ENCODE results near the gene CACNA2D3.

CACNA2D3 gene

DNA sequence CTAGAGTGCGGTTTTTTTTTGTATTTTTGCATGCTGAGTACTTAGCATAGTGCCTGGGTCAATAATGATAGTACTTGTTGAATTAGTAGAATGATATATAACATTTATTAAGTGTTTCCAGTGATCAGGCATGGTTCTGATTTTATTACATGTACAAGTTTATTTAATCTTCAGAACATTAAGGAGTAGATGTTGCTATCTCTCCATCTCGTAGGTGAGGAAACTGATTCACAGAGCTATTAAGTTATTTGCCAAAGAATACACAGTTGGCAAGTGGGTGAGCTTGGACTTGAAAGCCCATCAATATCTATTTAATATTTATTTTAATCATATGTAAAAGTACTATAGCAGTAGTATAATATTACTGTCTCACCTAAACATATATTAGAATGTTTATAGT is 219.5 kb downstream of the CACNA2D3 start:
- DNase-seq (ENCODE audit: low read depth) = no peak

DNA sequence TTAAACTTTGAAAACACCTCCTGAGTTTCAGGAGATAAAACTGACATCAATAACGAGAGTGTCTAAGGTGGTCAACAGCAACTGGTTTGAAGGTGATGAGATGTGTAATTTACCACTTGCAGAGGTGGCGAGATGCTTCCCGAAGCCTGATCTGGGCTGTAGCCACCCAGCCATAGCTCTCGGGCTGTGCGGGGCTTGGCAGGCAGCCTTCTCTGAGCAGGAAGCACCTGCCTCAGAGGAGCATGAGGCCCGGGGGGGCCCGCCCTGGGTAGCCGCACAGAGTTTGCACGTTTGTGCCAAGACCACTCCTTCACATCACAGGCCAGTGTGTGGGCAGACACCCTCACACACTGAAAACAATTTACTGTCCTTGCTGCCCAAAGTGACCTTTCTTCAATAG is 220.3 kb downstream of the CACNA2D3 start:
- no peak for DNase-seq (ENCODE audit: low read depth)

DNA sequence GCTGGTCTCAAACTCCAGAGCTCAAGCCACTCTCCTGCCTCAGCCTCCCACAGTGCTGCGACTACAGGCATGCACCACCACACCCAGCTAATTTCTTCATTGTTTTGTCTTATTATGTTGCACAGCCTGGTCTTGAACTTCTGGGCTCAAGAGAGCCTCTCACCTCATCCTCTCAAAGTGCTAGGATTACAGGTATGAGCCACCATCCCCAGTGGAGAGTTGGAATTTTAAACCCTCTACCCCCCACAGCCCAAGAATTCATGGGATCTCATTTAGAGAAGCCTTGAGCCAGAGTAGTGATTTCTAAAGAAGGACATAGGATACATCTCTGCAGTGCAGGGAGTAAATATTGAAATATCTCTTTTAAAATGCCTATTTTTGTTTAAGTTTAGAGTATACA is 221.1 kb downstream of the CACNA2D3 start:
- no peak for DNase-seq (ENCODE audit: low read depth)

DNA sequence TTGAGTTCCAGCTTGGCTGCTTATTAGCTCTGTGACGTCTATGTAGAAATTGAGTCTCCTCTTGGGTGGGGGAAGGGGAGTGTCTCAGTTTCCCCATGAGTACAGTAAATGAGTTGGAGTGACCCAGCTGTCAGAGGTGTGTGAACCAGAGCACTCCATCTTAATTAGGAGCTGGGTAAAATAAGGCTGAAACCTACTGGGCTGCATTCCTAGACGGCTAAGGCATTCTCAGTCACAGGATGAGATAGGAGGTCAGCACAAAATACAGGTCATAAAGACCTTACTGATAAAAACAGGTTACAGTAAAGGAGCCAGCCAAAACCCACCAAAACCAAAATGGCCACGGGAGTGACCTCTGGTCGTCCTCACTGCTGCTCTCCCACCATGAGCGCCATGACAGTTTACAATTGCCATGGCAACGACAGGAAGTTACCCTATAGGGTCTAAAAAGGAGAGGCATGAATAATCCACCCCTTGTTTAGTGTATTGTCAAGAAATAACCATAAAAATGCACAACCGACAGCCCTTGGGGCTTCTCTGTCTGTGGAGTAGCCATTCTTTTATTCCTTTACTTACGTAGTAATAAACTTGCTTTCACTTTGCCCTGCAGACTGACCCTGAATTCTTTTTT is 222.4 kb downstream of the CACNA2D3 start:
- DNase-seq (ENCODE audit: low read depth) = no peak

DNA sequence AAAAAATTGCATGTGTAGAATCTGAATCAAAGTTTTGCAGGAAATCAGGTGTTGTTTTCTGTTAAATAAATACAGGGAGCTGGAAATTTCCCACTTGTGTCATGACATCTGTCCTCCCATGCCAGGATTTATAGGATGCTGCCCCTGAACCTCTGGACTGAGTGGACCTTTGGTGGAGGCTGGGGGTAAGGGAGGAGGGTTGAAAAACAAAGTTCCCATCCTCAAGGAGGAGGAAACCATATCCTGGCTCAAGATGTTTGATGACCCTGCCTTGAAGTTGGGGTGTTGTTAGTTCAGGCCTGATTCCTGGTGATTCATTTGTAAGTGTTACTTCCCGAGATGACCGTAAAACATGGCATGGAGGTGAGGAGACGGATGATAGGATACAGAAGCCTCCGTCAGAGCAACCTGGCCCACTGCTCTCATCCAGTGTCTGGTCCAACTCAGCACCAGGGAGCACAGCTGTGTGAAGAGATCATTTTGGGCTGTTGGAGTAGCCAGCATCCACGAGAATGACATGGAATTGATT is 223.6 kb downstream of the CACNA2D3 start:
- DNase-seq (ENCODE audit: low read depth) = no peak

DNA sequence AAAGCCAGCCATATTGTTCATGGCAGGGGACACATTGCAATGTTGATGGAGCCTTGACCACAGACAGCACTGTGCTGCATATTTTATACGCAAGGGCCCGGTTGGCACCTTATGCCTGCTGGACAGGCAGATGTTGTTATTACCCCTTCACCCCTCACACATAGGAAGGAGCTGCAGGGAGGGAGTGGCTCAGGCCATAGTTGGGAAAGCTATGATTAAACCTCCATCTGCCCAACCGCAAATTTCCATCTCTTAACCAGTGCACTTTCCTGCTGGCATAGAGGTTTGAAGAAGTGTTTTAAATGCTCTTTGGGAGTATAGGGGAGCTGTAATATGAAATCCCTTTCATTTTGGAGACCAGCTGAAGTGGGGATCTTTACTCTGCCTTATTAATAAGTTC is 224.7 kb downstream of the CACNA2D3 start:
- DNase-seq (ENCODE audit: low read depth) = no peak

DNA sequence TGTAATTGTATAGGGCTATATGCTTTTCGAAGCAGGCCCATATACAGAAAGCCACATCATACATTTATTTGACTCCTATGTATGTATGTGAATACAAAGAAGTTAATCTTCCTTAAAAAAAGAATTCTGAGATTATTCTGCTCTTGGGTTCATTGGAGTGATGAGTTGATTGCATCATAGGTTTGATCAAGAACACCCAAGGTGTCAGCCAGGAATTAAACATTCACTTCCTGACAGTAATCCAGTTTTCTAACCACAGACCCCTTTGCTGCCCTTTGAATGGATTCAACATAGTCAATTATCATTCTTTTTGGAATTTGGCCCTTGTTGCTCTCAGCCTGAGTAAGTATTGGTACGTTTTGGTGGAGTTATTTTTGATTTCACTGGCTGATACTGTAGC is 225.6 kb downstream of the CACNA2D3 start:
- no peak for DNase-seq (ENCODE audit: low read depth)

DNA sequence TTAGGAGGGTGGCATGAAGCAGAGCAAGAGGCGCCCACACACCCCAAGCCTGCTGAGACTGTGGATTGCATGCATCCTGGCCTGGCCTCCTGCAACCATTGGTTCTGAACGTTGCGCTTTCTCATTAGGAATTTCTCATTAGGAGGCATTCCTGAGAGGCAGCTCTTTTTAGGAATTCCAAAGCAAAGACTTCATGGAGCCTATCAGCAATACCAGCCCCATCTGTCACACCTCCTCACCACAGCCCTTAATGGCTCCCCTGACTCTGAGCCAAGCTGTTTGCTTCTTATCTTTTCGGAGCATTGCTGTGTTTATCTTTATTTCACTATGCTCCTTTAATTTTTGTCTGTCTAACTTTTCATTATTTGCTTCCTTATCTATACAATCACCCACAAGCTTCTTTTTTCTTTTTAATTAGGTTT is 226.9 kb downstream of the CACNA2D3 start:
- DNase-seq (ENCODE audit: low read depth) = no peak

DNA sequence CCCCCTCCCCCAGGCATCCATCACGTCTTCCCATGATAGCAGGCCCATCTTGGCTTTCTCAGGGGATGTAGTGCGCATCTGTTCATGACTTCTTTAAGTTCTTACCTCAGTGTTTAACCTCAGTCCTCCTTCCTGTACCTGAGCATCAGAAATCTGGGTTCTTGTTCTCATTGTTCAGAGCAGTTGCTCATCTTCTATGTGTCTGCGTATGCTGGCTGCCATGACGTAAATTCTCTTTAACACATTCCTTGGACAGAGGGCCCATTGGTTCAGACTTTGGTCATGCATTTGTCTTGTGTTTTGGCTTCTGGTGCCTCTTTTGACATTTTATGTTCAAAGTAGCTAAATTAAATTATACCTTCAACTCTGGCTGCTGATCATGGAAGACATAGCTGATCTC is 227.3 kb downstream of the CACNA2D3 start:
- DNase-seq (ENCODE audit: low read depth) = no peak

DNA sequence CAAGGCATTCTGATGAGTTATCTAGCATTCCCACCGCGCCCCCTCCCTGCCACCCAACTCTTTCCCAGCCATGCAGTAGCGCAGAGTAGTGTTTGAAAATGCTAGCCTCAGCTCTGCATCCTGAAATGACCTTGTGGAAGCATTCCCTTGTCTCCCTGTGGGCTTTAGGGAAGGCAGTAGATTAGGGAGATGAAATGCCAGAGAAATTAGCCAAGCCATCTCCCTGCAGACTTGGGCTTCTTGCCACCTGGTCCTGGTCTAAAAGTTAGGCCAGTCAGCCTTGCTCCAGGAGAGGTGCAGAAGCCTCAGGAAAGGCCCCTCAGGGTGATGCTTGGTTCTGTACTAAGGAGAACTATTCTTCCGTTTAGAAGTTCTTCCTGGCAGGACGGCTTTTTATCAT is 231.2 kb downstream of the CACNA2D3 start:
- no peak for DNase-seq (ENCODE audit: low read depth)

DNA sequence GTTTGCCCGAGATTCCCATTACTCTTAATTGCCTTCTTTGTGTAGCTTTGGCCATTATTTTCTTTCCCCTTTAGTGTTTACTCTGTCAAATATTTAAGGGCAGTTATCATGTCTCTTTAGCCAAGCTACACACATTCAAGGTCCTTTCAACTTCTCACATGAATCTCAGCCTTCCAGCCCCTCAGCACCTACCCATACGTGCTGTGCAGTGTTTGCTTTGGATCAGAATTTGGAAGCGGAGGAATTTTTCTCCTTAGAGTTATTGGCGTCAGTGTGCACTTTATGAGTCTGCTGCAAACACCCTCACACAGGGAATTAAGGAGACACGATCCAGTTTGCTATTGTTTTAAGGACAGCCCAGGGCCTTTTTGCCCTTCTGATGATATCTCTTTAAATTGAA is 231.6 kb downstream of the CACNA2D3 start:
- no peak for DNase-seq (ENCODE audit: low read depth)

DNA sequence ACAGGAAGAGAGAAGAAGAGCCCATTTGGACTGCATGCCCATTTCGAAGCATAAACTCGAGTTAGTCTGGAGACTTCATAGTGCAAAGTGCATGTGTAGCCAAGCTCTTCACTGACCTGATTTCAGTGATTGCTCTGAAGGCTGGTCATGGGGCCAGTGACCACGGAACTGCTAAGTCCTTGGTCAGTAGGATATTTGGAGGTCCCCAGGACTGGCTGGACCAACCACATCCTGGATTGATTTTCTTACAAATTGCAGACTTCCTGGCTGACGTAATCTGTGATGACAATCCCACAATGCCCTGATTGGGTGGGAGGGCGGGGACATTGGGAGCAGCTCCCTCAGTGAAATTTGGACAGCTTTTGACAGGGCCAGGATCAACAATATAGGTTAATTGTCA is 233.4 kb downstream of the CACNA2D3 start:
- DNase-seq (ENCODE audit: low read depth) = no peak

DNA sequence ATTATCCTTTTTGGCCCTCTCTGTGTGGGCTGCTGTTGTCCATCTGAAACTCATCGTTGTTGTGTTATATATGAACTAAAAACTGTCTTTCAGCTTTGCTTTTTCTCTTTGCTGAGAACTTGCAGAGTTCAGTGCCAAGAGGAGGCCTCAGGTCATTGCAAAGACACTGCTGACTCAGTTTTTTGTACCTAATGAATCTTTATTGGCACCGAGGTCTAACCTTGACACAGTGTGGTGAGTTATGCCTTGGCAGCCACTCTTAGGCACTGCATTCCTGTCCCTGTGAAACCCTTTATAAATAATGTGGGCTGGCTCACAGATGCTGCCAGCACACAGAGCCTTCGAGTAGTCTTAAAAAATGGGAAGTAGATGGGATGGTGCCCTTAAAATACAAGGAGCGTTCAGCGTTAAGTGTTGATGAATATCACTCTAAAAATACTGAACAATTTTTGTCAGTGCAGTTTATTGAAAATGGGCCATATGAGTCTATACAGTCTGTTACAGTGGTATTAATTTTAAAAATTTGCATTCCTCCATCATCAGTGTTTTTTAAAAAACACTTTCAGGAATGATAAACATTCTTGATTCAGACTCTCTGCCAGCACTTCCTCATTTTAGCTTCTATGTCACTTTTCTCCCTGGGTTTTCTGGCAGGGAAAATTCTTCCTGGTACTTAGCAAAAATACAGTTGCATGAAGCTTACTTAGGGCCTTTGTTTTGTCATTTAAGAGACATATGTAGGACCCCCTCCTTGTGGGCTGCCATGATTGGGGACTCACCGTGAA is 234.1 kb downstream of the CACNA2D3 start:
- no peak for DNase-seq (ENCODE audit: low read depth)

DNA sequence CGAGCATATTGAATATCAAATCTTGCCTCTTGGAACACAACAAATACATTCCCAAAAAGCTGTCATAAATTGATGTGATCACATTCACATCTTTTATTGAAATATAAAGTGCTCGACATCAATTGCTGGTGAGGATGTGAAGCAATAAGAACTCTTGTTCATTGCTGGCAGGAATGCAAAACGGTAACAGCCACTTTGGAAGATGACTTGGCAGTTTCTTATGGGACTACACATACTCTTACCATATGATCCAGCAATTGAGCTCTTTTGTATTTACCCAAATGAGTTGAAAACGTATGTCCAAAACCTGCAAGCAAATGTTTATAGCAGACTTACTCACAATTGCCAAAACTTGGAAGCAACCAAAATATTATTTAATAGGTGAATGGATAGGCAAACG is 234.9 kb downstream of the CACNA2D3 start:
- DNase-seq (ENCODE audit: low read depth) = no peak

DNA sequence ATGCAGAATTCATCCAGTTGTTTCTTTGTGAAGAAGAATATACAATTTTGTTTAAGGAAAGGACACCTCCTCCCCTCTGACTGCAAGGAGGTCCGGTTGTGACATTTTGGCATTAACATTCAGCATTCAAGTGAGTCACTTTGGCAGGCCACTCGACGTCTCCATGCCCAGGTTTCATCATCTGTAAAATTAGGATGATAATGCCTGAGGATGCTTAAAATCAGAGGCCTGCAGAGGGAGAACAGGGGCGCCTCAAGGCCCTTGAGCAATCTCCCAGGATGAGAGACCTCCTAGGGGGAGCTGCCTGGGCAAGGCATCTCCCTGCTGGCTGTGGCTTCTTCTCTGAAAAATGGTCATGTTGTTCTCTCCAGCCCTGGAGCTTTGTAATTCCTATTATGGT is 236.0 kb downstream of the CACNA2D3 start:
- no peak for DNase-seq (ENCODE audit: low read depth)

DNA sequence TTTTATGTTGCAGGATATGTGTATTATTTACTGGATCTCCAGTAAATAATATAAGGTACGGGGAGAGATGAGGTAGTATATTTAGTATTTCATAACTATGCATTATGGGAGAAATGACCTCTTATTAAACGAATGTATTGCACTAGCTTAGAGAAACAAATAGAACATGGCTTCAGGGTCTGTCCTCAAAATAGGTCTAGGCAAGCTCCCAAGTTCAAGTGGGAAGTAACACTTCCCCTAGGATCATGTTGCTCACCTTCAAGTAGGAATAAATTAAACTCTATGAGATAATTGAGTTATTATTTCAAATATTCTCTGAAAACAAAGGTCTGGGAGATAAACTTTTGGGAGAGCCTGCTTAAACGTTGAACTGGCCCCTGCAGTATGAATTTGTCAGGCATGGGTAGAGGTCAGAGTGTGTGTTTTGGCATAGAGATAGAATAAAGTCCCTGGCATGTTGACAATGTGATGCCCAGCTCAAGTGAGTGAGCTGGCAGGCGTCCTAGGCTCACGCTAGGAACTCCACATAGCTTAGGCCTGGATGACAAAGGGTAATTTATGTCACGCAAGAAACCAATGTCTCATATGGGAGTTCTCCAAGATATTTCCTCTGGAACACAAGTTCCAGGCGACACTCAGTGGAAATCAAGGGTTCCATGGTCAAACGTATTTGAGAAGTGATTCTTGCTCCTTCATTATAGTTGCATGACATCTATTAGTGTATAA is 236.8 kb downstream of the CACNA2D3 start:
- DNase-seq (ENCODE audit: low read depth) = no peak

DNA sequence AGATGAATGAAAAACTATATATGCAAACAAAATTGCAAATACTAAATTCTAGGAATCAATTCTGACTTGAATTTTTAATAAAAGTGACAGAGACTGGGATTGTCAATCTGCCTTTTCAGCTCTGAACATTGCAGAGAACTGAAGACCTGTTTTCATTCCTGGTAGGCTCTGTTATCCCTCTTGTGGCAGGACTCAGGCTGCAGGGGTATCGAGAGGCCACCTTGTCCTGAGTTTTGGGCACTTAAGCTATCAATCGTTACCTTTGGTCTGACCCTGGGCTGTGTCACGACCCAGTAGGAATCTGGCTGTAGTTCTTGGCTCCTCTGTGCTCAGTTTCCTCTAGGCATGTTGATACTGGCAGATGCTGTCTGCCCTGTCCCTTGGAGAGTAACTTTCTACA is 238.0 kb downstream of the CACNA2D3 start:
- DNase-seq (ENCODE audit: low read depth) = no peak

DNA sequence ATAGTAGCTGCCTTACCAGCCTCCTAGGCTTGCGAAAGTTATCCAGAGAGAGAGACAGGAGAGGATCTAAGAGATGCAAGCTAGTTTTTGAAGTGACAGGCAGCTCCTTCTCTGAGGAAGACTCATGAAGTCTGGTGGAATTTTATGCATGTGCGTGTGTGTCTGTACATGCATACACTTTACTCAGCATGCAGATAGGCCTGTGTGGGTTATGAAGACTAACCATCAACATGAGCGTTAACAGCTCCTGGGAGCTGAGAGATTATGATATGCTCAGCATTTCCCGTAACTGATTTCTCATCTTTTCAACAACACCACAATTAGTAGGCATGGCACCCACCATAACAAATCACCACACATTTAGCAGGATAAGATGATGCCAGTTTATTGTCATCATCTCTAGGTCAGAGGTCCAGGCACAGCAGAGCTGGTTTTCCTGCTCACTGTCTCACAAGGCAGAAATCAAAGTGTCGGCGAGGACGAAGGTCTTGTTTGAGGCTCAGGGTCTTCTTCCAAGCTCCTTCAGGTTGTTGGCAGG is 239.5 kb downstream of the CACNA2D3 start:
- DNase-seq (ENCODE audit: low read depth) = no peak

DNA sequence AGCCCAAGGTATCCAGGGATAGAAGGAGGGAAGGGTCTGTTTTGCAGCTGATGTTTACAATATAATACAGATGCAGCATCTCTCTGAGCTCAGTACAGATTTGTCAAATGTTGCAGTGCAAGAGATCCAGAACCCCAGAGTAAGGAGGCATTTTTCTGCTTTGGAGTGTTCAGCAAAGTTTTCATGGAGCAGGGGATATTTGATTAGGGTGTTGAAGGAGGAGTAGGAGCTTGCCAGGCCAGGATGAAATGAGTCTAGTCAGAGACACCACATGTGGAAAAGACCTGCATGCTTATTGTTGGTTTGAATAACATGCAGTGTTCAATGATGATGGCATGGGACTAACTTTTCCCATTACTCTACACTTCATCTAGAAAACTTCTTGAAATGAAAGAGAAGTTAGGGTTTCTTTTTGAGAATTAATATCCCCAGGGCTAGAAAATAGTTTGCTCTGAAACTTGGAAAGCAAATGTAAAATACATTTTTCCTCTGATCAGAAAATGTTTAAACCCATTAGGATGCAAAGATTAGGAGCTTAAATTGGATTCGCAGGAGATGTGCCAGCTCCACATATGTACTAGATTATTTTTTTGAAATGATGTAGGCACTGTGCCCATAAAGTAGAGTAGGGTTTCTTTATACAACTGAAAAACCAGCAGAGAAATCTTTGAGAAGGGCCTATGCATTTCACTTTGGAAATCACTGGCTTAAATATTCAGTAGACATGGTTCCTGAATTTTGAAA is 243.8 kb downstream of the CACNA2D3 start:
- DNase-seq (ENCODE audit: low read depth) = no peak

DNA sequence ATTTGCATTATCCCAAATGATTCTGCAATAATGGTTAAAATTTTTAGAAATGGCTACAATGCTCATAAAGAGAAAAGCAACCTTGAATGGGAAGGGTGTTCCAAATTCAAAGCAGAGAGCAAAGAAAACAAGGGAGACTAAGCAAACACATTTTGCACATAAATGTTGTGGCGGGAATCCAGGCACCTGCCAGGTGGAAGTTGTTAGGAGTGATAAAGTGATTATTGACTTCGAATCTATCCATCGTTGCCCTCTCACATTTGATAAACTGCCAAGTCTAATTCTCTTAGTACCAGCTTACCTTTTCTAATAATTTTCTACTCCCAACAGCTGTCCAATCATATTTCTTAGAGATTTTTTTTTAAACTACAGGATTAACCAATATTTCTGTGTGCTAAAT is 244.5 kb downstream of the CACNA2D3 start:
- DNase-seq (ENCODE audit: low read depth) = no peak

DNA sequence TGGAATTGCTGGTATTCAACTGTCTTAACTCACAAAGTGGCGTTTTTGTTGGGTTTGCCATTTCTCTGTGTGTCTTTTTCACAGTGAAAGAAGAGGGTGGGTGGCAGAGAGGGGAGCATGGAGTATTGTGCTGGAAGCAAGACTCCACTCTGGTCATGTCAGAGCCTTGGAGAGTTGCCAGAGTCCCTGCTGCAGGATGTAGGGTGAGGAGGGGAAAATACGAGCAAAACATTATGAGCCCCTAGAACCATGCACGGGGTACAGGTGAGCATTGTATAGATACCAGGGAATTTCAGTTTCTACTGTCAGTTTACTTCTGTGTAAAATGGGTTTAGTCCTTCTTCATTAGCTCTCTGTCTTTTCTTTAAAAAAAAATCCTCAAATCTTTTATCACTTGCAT is 249.9 kb downstream of the CACNA2D3 start:
- DNase-seq (ENCODE audit: low read depth) = no peak
